ENCODE measurements around the gene ITCH. TPM values are rescaled to one million over a fixed set of nuclear protein-coding genes. Genes with fewer than 3 reads are reported as not detected.
"Not testable (repeated sequence)": the region's sequence is repeated elsewhere in the genome, so short reads cannot be mapped to it uniquely, and the experiment has no call there.

ITCH gene
- polyA plus RNA-seq, 3 donors = 42.6 to 51.3 (median 43.3) TPM

DNA sequence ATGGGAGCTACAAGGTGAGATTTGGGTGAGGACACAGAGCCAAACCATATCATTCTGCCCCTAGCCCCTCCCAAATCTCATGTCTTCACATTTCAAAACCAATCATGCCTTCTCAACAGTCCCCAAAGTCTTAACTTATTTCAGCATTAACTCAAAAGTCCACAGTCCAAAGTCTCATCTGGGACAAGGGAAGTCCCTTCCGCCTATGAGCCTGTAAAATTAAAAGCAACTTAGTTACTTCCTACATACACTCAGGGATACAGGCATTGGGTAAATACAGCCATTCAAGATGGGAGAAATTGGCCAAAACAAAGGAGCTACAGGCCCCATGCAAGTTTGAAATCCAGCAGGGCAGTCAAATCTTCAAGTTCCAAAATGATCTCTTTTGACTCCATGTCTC is 119.1 kb downstream of the ITCH start:
- DNase-seq (ENCODE audit: extremely low read depth in 1 of 11, low read depth in 9 of 11, low spot score in 4 of 11) = not testable (repeated sequence)

DNA sequence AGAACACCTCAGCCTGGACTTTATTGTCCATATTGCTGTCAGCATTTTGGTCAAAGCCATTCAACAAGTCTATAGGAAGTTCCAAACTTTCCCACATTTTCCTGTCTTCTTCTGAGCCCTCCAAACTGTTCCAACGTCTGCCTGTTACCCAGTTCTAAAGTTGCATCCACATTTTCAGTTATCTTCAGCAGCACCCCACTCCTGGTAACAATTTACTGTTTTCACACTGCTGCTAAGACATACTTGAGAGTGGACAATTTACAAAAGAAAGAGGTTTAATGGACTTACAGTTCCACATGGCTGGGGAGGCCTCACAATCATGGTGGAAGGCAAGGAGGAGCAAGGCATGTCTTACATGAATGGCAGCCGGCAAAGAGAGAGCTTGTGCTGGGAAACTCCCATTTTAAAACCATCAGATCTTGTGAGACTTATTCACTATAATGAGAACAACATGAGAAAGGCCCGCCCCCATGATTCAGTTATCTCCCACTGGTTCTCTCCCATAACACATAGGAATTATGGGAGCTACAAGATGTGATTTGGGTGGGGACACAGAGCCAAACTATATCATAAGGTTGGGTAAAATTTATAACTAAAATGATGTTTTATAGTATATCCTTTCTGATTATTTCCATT is 120.6 kb downstream of the ITCH start:
- DNase-seq (ENCODE audit: extremely low read depth in 1 of 11, low read depth in 9 of 11, low spot score in 4 of 11) = not testable (repeated sequence)

DNA sequence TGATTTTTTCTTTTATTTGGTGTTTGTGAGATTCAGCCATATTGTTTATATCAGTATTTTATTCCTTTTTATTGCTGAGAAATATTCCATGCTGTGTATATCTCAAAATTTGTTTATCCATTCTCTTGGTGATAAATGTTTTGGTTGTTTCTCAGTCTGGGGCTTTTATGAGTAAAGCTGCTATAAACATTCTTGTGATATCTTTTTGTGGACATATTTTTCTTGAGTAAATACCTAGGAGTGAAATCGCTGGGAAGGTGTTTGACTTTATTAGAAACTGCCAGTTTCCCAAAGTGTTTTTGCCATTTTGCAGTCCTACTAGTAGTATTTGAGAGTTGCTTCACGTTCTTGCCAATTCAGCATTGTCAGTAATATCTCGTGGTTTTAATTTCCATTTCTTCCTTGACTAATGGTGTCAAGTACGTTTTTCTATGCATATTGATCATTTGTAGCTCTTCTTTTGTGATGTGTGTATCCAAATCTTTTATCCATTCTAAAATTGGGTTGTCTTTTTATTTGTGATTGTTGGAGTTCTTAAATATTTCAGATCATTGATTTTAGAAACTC is 122.1 kb downstream of the ITCH start:
- no peak for DNase-seq (ENCODE audit: extremely low read depth in 1 of 11, low read depth in 9 of 11, low spot score in 4 of 11)

DNA sequence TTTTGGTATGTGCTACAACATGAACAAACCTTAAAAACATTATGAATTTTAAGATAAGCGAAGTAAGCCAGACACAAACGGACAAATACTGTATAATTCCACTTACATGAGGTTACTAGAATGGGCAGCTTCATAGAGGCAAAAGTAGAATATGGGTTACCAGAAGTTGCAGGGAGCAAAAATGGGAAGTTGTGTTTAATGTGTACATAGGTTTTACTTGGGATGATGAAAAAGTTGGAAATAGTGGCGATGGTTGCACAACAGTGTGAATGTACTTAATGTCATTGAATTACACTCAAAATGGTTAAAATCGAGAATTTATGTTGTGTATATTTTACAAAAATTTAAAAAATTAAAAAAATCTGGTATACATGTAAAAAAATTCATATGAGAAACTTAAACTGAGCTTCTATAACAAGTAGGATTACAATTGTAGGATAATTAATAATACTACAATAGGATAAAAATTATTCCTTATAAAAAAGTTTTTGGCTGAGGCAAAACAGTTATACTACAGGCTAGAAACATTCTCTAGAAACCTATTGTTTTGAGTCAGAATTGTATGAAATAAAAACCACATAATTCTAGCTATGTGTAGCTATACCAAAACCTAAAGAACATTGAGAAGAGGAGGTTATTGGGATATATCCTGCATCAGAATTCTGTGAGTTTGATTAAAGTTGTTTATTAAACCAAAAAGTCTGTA is 128.3 kb downstream of the ITCH start:
- no peak for DNase-seq (ENCODE audit: extremely low read depth in 1 of 11, low read depth in 9 of 11, low spot score in 4 of 11)

DNA sequence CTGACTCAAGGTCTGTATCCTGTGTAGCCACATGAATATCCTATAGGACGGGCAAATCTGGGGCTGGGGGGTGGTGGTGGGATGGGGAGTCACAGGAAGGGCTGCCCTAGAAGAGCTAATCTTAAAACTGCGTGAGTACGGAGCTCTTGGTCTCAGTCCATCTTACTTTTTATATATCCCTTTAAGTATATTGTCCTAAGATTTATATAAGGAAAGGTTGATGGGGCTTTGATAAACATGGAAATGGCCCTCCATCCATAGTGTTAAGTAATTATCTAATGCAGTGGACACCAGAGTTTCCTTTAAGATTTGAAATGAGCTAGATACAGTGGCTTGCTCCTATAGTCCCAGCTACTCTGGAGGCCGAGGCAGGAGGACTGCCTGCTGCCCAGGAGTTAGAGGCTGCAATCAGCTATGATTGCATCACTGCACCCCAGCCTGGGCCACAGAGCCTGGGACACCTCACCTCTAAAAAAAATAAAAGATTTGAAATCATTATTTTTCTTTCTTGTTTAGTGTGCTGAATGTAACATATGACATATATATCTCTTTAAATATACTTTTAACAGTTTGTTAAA is 128.9 kb downstream of the ITCH start:
- no peak for DNase-seq (ENCODE audit: extremely low read depth in 1 of 11, low read depth in 9 of 11, low spot score in 4 of 11)

DNA sequence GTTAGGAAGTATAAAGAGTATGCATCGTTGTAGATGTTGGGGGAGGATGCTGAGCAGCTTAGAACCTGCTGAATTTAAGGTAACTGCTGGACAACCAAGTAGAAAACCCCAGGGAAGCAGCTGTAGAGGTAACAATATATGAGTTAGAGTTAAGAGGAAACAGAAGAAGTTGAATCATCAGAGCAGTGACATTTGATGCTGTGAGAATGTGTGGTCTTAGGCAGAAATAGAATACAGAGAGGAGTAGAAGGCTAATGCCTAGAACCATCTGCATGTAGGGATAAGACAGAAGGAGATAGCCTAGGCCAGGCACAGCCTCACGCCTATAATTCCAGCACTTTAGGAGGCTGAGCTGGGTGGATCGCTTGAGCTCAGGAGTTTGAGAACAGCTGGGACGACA is 130.6 kb downstream of the ITCH start:
- no peak for DNase-seq (ENCODE audit: extremely low read depth in 1 of 11, low read depth in 9 of 11, low spot score in 4 of 11)

DNA sequence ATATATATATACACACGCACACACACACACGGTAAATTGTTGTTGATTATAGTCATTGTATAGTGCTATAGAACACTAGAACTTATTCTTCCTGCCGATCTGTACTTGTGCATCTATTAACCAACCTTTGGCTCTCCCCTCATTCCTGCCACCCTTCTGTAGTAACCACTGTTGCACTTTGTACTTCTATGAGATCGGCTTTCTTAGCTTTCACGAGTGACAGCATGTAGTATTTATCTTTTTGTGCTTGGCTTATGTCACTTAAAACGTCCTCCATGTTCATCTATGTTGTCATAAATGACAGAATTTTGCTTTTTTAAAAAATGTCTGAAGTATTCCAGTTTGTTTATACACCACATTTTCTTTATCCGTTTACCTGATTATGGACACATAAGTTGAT is 132.2 kb downstream of the ITCH start:
- DNase-seq (ENCODE audit: extremely low read depth in 1 of 11, low read depth in 9 of 11, low spot score in 4 of 11) = no peak

DNA sequence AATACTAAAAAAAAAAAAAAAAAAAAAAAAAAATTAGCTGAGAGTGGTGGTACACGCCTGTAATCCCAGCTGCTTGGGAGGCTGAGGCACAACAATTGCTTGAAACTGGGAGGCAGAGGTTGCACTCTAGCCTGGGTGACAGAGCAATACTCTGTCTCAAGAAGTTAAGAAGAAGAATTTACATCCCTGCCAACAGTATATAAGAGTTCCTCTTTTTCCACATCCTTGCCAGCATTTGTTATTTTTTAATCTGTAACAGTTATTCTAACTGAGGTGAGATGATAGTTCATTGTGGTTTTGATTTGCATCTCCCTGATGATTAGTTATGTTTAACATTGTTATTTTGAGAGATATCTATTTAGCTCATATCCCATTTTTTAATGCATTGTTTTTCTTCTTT is 132.8 kb downstream of the ITCH start:
- DNase-seq (ENCODE audit: extremely low read depth in 1 of 11, low read depth in 9 of 11, low spot score in 4 of 11) = no peak

DNA sequence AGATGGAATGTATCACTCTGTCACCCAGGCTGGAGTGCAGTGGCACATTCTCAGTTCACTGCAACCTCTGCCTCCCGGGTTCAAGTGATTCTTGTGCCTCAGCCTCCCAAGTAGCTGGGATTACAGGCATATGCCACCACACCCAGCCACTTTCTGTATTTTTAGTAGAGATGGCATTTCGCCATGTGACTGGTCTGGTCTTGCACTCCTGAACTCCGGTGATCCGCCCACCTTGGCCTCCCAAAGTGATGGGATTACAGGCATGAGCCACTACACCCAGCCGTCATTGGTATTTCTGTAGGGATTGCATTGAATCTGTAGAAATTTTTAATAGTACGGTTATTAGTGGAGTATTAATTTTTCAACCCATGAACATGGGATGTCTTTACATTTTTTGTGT is 134.5 kb downstream of the ITCH start:
- DNase-seq (ENCODE audit: extremely low read depth in 1 of 11, low read depth in 9 of 11, low spot score in 4 of 11) = not testable (repeated sequence)

DNA sequence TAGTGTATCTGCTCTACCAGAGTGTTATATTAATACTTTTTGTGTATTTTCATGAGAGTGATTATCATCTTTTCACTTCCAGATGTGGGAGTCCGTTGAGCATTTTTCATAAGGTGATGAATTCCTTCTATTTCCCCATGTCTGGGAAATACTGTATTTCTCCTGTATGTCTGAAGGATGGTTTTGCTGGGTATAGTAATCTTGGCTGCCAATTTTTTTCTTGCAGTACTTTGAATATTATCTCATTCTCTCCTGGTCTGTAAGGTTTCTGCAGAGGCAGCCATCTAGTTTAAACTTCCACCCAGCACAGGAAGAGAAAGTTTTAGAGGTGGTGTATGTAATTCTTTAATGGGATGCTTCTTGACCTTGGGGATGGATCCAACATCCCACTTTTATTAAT is 137.8 kb downstream of the ITCH start:
- DNase-seq (ENCODE audit: extremely low read depth in 1 of 11, low read depth in 9 of 11, low spot score in 4 of 11) = no peak

DNA sequence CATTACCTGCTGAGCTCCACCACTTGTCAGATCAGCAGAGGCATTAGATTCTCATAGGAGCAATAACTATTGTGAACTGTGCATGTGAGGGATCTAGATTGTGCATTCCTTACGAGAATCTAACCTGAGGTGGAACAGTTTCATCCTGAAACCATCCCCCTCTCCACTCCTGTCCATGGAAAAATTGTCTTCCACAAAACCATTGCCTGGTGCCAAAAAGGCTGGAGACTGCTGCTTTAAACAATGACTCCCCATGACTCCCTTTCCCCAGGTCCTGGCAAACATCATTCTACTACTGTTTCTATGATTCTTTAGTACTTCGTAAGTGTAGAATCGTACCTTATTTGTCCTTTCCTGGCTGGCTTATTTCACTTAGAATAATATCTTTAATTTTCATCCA is 143.4 kb downstream of the ITCH start:
- DNase-seq (ENCODE audit: extremely low read depth in 1 of 11, low read depth in 9 of 11, low spot score in 4 of 11) = no peak

DNA sequence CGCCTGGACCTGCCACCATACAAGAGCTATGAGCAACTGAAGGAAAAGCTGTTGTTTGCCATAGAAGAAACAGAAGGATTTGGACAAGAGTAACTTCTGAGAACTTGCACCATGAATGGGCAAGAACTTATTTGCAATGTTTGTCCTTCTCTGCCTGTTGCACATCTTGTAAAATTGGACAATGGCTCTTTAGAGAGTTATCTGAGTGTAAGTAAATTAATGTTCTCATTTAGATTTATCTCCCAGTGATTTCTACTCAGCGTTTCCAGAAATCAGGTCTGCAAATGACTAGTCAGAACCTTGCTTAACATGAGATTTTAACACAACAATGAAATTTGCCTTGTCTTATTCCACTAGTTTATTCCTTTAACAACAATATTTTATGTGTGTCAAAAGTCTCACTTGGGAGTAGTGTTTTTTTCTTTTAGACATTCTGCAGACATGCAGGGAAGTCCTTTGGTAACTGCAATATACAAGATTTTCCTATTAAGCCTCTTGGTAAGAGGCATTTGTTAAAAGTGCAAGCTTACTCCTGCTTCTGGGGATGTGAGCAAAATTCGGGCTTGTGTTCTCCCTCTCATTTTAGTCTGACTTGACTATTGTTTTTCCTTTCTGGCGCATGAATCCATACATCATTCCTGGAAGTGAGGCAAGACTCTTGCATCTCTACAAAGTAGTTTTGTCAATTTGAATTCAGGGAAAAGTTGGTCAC is 144.8 kb downstream of the ITCH start:
- DNase-seq (ENCODE audit: extremely low read depth in 1 of 11, low read depth in 9 of 11, low spot score in 4 of 11) = no peak

DNA sequence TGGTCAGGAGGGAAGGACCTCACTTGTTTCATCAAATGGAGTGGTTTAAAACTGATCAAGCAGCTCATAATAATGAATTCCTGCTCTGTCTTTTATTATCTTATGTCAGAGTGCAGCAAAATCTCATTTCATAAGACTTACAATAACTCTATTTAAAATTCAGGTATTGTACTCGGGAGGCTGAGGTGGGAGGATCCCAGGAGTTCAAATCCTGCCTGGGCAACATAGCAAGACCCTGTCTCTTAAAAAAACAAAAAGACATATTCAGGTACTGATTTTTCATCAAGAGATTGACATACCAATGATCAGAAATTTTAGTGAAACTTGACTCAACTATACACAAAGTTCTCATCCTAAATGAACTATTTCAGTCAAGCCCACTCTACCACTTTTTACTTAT is 147.5 kb downstream of the ITCH start:
- no peak for DNase-seq (ENCODE audit: extremely low read depth in 1 of 11, low read depth in 9 of 11, low spot score in 4 of 11)

DNA sequence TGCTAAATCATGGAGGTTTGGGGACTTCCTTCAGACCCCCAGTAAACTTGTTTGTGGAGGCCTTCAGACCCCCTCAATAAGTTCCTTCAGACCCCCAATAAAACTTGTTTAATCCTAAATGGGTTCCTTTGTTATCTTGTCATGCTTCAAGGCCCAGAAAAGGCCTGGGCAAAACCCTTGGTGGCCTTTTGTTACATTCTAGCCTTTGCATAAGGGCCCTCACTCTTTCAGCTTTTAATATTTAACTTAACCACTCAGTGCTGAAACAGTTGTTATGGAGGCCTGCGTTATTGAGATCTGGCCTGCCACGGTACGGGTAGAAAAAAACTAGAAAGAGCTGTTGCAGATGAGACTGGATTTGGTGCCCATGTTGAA is 148.8 kb downstream of the ITCH start:
- DNase-seq (ENCODE audit: extremely low read depth in 1 of 11, low read depth in 9 of 11, low spot score in 4 of 11) = peak in 1 of 11 donors; percentile 11

DNA sequence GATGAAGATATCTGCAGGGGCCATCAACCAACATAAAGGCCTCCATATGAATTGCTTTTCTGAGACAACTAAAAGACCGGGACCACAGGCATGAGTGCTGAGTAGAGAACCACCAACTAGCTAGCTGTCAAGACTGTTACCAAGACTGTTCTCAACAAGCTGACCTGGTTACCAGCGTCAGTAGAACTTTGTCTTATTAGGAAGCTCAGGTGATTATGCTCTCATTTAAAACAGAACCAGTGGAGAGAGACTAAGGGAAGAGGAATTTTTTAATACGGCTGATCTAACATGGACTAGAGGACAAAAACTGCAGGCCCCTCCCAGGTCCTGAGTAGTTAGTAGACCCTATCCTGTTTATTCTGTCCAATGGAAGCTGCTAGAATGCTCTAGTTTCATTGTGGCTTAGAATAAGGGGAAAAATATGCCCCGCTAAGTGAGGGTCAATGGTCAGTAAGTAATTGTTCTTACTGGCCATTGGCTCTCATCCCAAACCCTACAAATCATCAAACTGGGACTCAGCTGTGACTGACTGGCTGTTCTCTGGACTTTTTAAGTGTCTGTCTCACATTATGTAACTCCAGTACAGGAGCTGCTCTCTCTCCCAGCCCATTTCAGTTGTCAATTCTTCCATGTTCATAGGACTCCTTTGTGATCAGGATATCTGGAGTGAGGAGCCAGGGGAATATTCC is 149.3 kb downstream of the ITCH start:
- peak in 1 of 11 donors; percentile 11 for DNase-seq (ENCODE audit: extremely low read depth in 1 of 11, low read depth in 9 of 11, low spot score in 4 of 11)

DNA sequence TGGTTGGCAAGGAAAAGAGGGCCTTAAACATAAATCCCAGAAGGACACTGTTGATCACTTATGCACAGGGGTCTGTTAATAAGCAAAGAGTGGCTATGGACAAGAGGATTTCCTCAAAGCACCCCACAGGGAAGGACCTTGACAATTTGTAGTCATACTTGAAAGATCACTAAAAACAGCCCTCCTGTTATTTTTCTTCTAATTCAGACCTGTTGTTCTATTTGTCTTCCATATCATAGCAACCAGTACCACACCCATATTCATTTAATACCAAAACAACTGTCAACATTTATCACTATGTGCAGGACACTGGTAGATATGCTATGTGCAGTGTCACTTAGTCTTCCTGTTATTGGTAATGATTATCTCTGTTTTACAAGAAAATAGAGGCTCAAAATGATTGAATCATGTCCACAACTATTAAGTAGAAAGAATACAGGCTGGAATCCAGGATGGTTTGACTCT is 149.9 kb downstream of the ITCH start:
- no peak for DNase-seq (ENCODE audit: extremely low read depth in 1 of 11, low read depth in 9 of 11, low spot score in 4 of 11)

DNA sequence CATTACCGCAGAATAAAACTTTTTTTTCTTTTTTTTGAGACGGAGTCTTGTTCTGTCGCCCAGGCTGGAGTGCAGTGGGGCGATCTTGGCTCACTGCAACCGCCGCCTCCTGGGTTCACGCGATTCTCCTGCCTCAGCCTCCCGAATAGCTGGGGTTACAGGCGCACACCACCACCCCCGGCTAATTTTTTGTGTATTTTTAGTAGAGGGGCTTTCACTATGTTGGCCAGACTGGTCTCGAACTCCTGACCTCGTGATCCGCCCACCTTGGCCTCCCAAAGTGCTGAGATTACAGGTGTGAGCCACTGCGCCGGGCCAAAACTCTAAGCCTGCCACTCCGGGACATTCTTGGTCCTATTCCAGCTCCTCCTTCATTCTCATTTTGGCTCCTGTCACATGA is 151.0 kb downstream of the ITCH start:
- DNase-seq (ENCODE audit: extremely low read depth in 1 of 11, low read depth in 9 of 11, low spot score in 4 of 11) = not testable (repeated sequence)

DNA sequence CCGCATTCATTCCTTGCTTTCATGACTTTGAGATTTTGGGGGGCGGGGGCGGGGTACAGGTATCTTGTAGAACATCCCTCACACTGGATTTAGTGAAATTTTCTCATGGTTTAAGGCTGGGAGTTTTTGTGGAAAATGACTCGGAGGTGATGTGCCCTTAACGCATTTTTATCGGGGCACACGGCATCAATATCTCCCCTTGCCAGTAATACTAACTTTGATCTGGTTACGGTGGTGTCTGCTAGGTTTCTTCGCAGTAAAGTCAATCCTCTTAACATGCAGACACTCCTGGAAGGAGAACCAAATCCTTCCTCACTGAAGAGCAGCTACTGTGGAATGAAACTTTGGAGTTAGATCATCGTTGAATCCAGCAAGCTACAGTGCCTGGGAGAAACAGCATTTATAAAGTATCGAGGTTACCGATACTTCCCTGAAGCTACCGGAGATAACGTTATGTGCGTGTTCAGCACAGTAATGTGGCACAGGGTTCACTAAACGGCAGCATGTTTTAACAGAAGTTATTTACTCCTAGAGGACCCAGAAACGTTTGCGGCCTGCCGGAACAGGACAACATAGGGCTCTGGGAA is 151.9 kb downstream of the ITCH start:
- no peak for DNase-seq (ENCODE audit: extremely low read depth in 1 of 11, low read depth in 9 of 11, low spot score in 4 of 11)
